Measurements from ENCODE around the gene PARVA. TPM values are rescaled to one million over a fixed set of nuclear protein-coding genes. Genes with fewer than 3 reads are reported as not detected.

The PARVA gene
- total RNA-seq, 4 donors from 2014 or later: 64.2 to 85.0 (median 70.5) TPM

GRCh38 chr11:12459374-12459773 lies 82.0 kb downstream of the PARVA start:
- Histone ChIP-seq H3K27ac (peak overlapping the region in 2 of 4 donors; percentile 21 to 58), H3K36me3 (peaks cover 0 to 6% (median 0%) of the 10 kb centered on the region in 3 donors), H3K4me3 (no peak overlapping the region), H3K27me3 (no peaks in the 10 kb centered on the region), H3K4me1 (peaks cover 0 to 69% (median 14%) of the 10 kb centered on the region in 4 donors), H3K9me3 (peaks cover 0 to 10% (median 2%) of the 10 kb centered on the region in 4 donors)
- no peak for DNase-seq (ENCODE audit: low spot score in 2 of 2)
- 57 to 68% methylated on average over 5 of the region's 5 CpGs for WGBS, 2 donors
- no peak for TF ChIP-seq CTCF (IDR thresholded peaks at IDR 0.05)
- no peak for TF ChIP-seq EP300 (IDR thresholded peaks at IDR 0.05)
- no peak for TF ChIP-seq POLR2A (IDR thresholded peaks at IDR 0.05)

GRCh38 chr11:12459865-12460444 lies 82.6 kb downstream of the PARVA start:
- H3K4me3 ChIP-seq: no peak overlapping the region
- peaks cover 0 to 63% (median 11%) of the 10 kb centered on the region in 4 donors for H3K4me1 ChIP-seq
- no peak overlapping the region for H3K27ac ChIP-seq
- H3K36me3 ChIP-seq: peaks cover 0 to 12% (median 0%) of the 10 kb centered on the region in 3 donors
- H3K27me3 ChIP-seq: no peaks in the 10 kb centered on the region
- 79 to 83% methylated on average over 3 of the region's 3 CpGs for WGBS, 2 donors
- H3K9me3 ChIP-seq: peaks cover 0 to 15% (median 2%) of the 10 kb centered on the region in 4 donors
- DNase-seq (ENCODE audit: low spot score in 2 of 2): no peak
- TF ChIP-seq EP300 (IDR thresholded peaks at IDR 0.05) (no peak), CTCF (IDR thresholded peaks at IDR 0.05) (no peak), POLR2A (IDR thresholded peaks at IDR 0.05) (no peak)

- H3K4me1 ChIP-seq: peaks cover 0 to 58% (median 10%) of the 10 kb centered on the region in 4 donors
- no peak overlapping the region for H3K27ac ChIP-seq
- 53 to 60% methylated on average over 4 of the region's 4 CpGs for WGBS, 2 donors
- no peaks in the 10 kb centered on the region for H3K27me3 ChIP-seq
- no peak overlapping the region for H3K4me3 ChIP-seq
- no peak for TF ChIP-seq CTCF (IDR thresholded peaks at IDR 0.05)
- no peak for TF ChIP-seq EP300 (IDR thresholded peaks at IDR 0.05)
- no peak for TF ChIP-seq POLR2A (IDR thresholded peaks at IDR 0.05)
- DNase-seq (ENCODE audit: low spot score in 2 of 2): no peak
- peaks cover 0 to 15% (median 0%) of the 10 kb centered on the region in 3 donors for H3K36me3 ChIP-seq
- peaks cover 0 to 20% (median 2%) of the 10 kb centered on the region in 4 donors for H3K9me3 ChIP-seq
Observed at GRCh38 chr11:12460466-12460865, 83.1 kb downstream of the PARVA start.

- H3K36me3 ChIP-seq: peaks cover 0 to 15% (median 0%) of the 10 kb centered on the region in 3 donors
- peaks cover 0 to 47% (median 7%) of the 10 kb centered on the region in 4 donors for H3K4me1 ChIP-seq
- TF ChIP-seq POLR2A (IDR thresholded peaks at IDR 0.05): no peak
- TF ChIP-seq CTCF (IDR thresholded peaks at IDR 0.05): no peak
- TF ChIP-seq EP300 (IDR thresholded peaks at IDR 0.05): no peak
- WGBS, 2 donors: 48 to 50% methylated on average over 5 of the region's 5 CpGs
- DNase-seq (ENCODE audit: low spot score in 2 of 2): no peak
- peaks cover 0 to 22% (median 2%) of the 10 kb centered on the region in 4 donors for H3K9me3 ChIP-seq
- no peak overlapping the region for H3K27ac ChIP-seq
- no peaks in the 10 kb centered on the region for H3K27me3 ChIP-seq
- no peak overlapping the region for H3K4me3 ChIP-seq
Observed at GRCh38 chr11:12461516-12461915, 84.1 kb downstream of the PARVA start.

- no peaks in the 10 kb centered on the region for H3K27me3 ChIP-seq
- WGBS, 2 donors: 97 to 98% methylated on average over 2 of the region's 2 CpGs
- H3K4me1 ChIP-seq: peaks cover 0 to 32% (median 2%) of the 10 kb centered on the region in 4 donors
- no peak overlapping the region for H3K4me3 ChIP-seq
- no peak for DNase-seq (ENCODE audit: low spot score in 2 of 2)
- H3K27ac ChIP-seq: no peak overlapping the region
- TF ChIP-seq POLR2A (IDR thresholded peaks at IDR 0.05) (no peak), CTCF (IDR thresholded peaks at IDR 0.05) (no peak), EP300 (IDR thresholded peaks at IDR 0.05) (no peak)
- peaks cover 0 to 22% (median 2%) of the 10 kb centered on the region in 4 donors for H3K9me3 ChIP-seq
- peaks cover 0 to 15% (median 0%) of the 10 kb centered on the region in 3 donors for H3K36me3 ChIP-seq
Observed at GRCh38 chr11:12464303-12464702, 86.9 kb downstream of the PARVA start.
